Epithelial cell of proximal tubule (primary cell): Measurements from ENCODE around the gene STK24. TPM values are rescaled to one million over a fixed set of nuclear protein-coding genes. Genes with fewer than 3 reads are reported as not detected.

ENCODE experiments used
- DNase-seq: peaks from one replicate; pipeline ENCODE4 v3.0.0-alpha.2; 2011; ENCODE audit warnings: low read depth
- H3K4me3 ChIP-seq: 2 replicates; pipeline ENCODE4 v1.5.1; 2011; ENCODE audit warnings: low read depth, mild to moderate bottlenecking, low read length
- CTCF ChIP-seq: conservative IDR thresholded peaks from 2 replicates; pipeline ENCODE4 v1.5.1; 2012; ENCODE audit warnings: low read depth, mild to moderate bottlenecking, low read length
- total RNA-seq: library from RNA; depleted of rRNA; stranded (reverse); fragments of >200 nt; gene quantifications from 2 replicates; pipeline ENCODE4 v1.2.3, GENCODE V29; 2015

The STK24 gene
- total RNA-seq, 1 donor from 2014 or later = 115 TPM

- H3K4me3 ChIP-seq = no peak overlapping the region
- no peak for DNase-seq
- no peak for TF ChIP-seq CTCF
Observed at GRCh38 chr13:98523455-98524102, 53.3 kb downstream of the STK24 start.

GRCh38 chr13:98522371-98522770 lies 54.5 kb downstream of the STK24 start:
- H3K4me3 ChIP-seq = no peak overlapping the region
- DNase-seq = no peak
- TF ChIP-seq CTCF = no peak

GRCh38 chr13:98521461-98522247 lies 55.3 kb downstream of the STK24 start:
- no peak overlapping the region for H3K4me3 ChIP-seq
- DNase-seq = no peak
- TF ChIP-seq CTCF = no peak

GRCh38 chr13:98520674-98521449 lies 56.0 kb downstream of the STK24 start:
- no peak for TF ChIP-seq CTCF
- DNase-seq = no peak
- H3K4me3 ChIP-seq = no peak overlapping the region

- no peak for DNase-seq
- TF ChIP-seq CTCF = no peak
- no peak overlapping the region for H3K4me3 ChIP-seq
Observed at GRCh38 chr13:98519976-98520375, 56.9 kb downstream of the STK24 start.

- no peak for TF ChIP-seq CTCF
- no peak for DNase-seq
- no peak overlapping the region for H3K4me3 ChIP-seq
Observed at GRCh38 chr13:98517576-98518310, 59.2 kb downstream of the STK24 start.
